GM12891 (cell line): ENCODE data around the gene QPRT.
"Not testable (repeated sequence)": the region's sequence is repeated elsewhere in the genome, so short reads cannot be mapped to it uniquely, and the experiment has no call there.

ENCODE experiments used
- DNase-seq: peaks from one replicate; pipeline ENCODE4 v3.0.0; 2011; ENCODE audit warnings: low spot score; ENCODE audit not compliant: insufficient read length
- FAIRE-seq: peaks from 2 replicates; lab custom pipeline; 2011; peaks lifted over from hg19 to GRCh38; lab: Jason Lieb, UNC
- PAX5 ChIP-seq: IDR thresholded peaks from 2 replicates; pipeline ENCODE4 v1.6.1; 2011; ENCODE audit warnings: low read length, moderate library complexity, mild to moderate bottlenecking; ENCODE audit not compliant: insufficient read depth, severe bottlenecking
- POLR2A ChIP-seq: IDR thresholded peaks from 2 replicates; pipeline ENCODE4 v1.6.1; 2011; ENCODE audit warnings: low read depth, low read length, control low read depth
- POLR2AphosphoS5 ChIP-seq: IDR thresholded peaks from 2 replicates; pipeline ENCODE4 v1.6.1; 2011; ENCODE audit warnings: low read depth, low read length, control low read depth
- POU2F2 ChIP-seq: IDR thresholded peaks from 2 replicates; pipeline ENCODE4 v1.6.1; 2011; ENCODE audit warnings: low read depth, mild to moderate bottlenecking, control low read depth, low read length, moderate library complexity
- SPI1 ChIP-seq: IDR thresholded peaks from 2 replicates; pipeline ENCODE4 v1.6.1; 2011; ENCODE audit warnings: low read depth, low read length, control low read depth
- TAF1 ChIP-seq: IDR thresholded peaks from 2 replicates; pipeline ENCODE4 v1.6.1; 2011; ENCODE audit warnings: low read depth, low read length, control low read depth

QPRT gene

GRCh38 chr16:29662000-29662728 is 16.8 kb upstream of the QPRT start:
- TF ChIP-seq POLR2A: no peak; the same call in 1 of the 2 replicates
- TF ChIP-seq SPI1: no peak
- no peak for TF ChIP-seq PAX5
- no peak for TF ChIP-seq POLR2AphosphoS5
- TF ChIP-seq TAF1: no peak
- TF ChIP-seq POU2F2: no peak
- FAIRE-seq (peak; percentile 69), DNase-seq (no peak)

GRCh38 chr16:29662729-29663015 is 16.3 kb upstream of the QPRT start:
- FAIRE-seq (peak; percentile 95), DNase-seq (no peak)
- TF ChIP-seq POLR2AphosphoS5 (no peak), POLR2A (peak; percentile 2; the same call in 1 of the 2 replicates), SPI1 (peak; percentile 50; the same call in 1 of the 2 replicates), PAX5 (no peak), TAF1 (peak; percentile 29; the same call in 1 of the 2 replicates)

GRCh38 chr16:29663016-29663806 is 15.8 kb upstream of the QPRT start, which contains the start of gene SPN:
TSS of gene SPN (plus strand) at chr16:29663247. CDS start at chr16:29663729, 482 bp downstream.
- DNase-seq (no peak), FAIRE-seq (peak; percentile 20)
- TF ChIP-seq PAX5: no peak
- TF ChIP-seq SPI1: no peak
- TF ChIP-seq POLR2AphosphoS5: peak; percentile 84
- peak; percentile 68 for TF ChIP-seq TAF1
- 0 out of 2 replicates have a peak, but pooled peaks have one; percentile 53 for TF ChIP-seq POU2F2
- TF ChIP-seq POLR2A: peak; percentile 81

- TF ChIP-seq PAX5 (no peak), POLR2A (no peak), POU2F2 (no peak), SPI1 (no peak), TAF1 (no peak), POLR2AphosphoS5 (no peak)
- FAIRE-seq (peak; percentile 47), DNase-seq (no peak)
Observed at GRCh38 chr16:29663807-29664090, 15.2 kb upstream of the QPRT start.

GRCh38 chr16:29664091-29664921 is 14.7 kb upstream of the QPRT start:
- TF ChIP-seq POLR2A (0 out of 2 replicates have a peak, but pooled peaks have one; percentile 28), POU2F2 (no peak), TAF1 (no peak), SPI1 (no peak), POLR2AphosphoS5 (peak; percentile 43; the same call in 1 of the 2 replicates), PAX5 (no peak)
- no peak for FAIRE-seq
- DNase-seq: no peak

- DNase-seq: no peak
- no peak for TF ChIP-seq POU2F2
- TF ChIP-seq POLR2A: no peak
- TF ChIP-seq SPI1: no peak
- TF ChIP-seq PAX5: no peak
- TF ChIP-seq POLR2AphosphoS5: no peak
- TF ChIP-seq TAF1: no peak
- no peak for FAIRE-seq
Observed at GRCh38 chr16:29665294-29666077, 13.5 kb upstream of the QPRT start.

- DNase-seq, FAIRE-seq: not testable (repeated sequence)
Observed at GRCh38 chr16:29667322-29667610, 11.7 kb upstream of the QPRT start.

- FAIRE-seq (no peak), DNase-seq (no peak)
- TF ChIP-seq TAF1: no peak
- peak; percentile 56; the same call in 1 of the 2 replicates for TF ChIP-seq POU2F2
- no peak for TF ChIP-seq PAX5
- peak; percentile 71; the same call in 1 of the 2 replicates for TF ChIP-seq POLR2A
- TF ChIP-seq SPI1: no peak
- TF ChIP-seq POLR2AphosphoS5: peak; percentile 77; the same call in 1 of the 2 replicates
Observed at GRCh38 chr16:29667755-29668154, 11.2 kb upstream of the QPRT start.

GRCh38 chr16:29668267-29668666 is 10.7 kb upstream of the QPRT start:
- no peak for FAIRE-seq
- DNase-seq: no peak
- TF ChIP-seq PAX5 (no peak), SPI1 (no peak), POLR2AphosphoS5 (no peak), POU2F2 (no peak)
